Ectodermal cell (in vitro differentiated cells): ENCODE measurements around the gene KRTAP5-4.
"Not testable (repeated sequence)": the region's sequence is repeated elsewhere in the genome, so short reads cannot be mapped to it uniquely, and the experiment has no call there.

Experiments used
- H3K27ac ChIP-seq: 2 replicates; pipeline ENCODE4 v1.7.0; 2013; ENCODE audit warnings: mild to moderate bottlenecking, low read depth, low read length; ENCODE audit not compliant: insufficient read depth, poor library complexity, severe bottlenecking
- H3K27me3 ChIP-seq: 2 replicates; pipeline ENCODE4 v1.7.0; 2013; ENCODE audit warnings: mild to moderate bottlenecking, low read length; ENCODE audit not compliant: insufficient read depth, control insufficient read depth, poor library complexity, severe bottlenecking
- H3K36me3 ChIP-seq: one replicate; pipeline ENCODE4 v1.7.0; 2013; ENCODE audit warnings: low read length; ENCODE audit not compliant: control insufficient read depth, insufficient read depth
- H3K4me1 ChIP-seq: one replicate; pipeline ENCODE4 v1.7.0; 2013; ENCODE audit warnings: low read length; ENCODE audit not compliant: control insufficient read depth, insufficient read depth
- H3K4me3 ChIP-seq: 2 replicates; pipeline ENCODE4 v1.7.0; 2013; ENCODE audit warnings: low read depth, low read length, control low read depth; ENCODE audit not compliant: insufficient read depth
- H3K9me3 ChIP-seq: 2 replicates; pipeline ENCODE4 v1.7.0; 2013; ENCODE audit warnings: mild to moderate bottlenecking, low read length, moderate library complexity; ENCODE audit not compliant: control insufficient read depth
- WGBS, 2 experiments: methylation state at CpG; one replicate each; pipeline ENCODE4 v1.1.7; 2013; ENCODE audit warnings: missing lambda C conversion rate in 2 of 2; 5-methylcytosine and 5-hydroxymethylcytosine counted together

The KRTAP5-4 gene

DNA sequence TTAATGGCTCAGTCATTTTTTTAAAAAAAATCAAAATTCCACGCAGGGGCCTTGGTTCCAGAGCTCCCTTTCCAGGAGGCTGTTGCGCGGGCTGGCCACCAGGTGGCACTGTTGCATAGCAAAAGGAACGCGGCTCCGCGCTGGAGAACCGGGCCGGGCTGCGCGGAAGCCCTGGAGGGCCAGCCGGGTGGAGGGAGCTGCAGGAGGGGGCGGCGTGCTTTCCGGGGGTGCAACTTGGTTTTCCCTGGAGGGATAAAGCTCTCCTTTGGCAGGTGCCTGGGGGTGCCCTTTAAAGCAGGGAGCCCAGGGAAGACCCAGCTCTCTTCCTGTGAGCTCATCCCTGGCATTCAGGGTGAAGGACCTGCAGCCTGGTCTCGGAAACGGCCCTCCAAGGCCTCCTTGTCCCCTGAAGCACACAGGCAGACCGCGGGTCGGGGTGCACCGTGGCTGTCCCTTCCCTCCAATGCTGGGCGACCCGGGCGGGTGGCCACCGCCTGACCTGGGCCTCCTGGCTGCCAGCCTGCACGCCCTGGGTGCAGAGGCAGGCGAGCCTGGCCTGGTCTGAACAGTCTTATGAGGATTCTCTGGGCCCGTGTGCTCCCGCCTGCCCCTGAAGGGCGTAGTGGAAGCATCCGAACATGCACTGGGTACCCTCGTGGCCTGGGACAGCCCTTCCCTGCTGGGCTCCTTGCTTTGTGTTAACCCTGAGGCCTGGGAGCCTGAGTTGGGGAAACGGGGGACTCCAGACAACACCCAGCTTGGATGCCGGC lies 31.0 kb upstream of the KRTAP5-4 start:
- Histone ChIP-seq H3K4me1 (no peaks in the 10 kb centered on the region), H3K27ac (no peak overlapping the region), H3K27me3 (peaks cover 4% of the 10 kb centered on the region), H3K4me3 (no peak overlapping the region), H3K36me3 (no peaks in the 10 kb centered on the region), H3K9me3 (no peaks in the 10 kb centered on the region)
- 38 to 42% methylated on average over 34 of the region's 34 CpGs for WGBS, 2 experiments

DNA sequence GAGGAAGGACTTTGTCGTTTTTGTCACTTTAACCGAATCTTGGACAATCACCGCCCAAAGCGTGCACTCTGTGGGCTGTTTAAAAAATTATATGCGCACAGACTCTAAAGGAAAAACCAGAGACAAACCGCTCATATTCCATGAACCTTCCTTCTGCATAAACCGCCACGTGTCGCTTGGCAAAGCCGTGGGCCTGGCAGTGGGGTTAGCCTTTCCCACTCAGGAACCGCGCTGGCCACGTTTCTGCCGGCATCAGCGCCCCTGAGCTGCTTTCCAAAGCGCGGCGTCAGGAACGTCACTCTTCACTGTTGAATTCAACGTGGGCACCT lies 30.5 kb upstream of the KRTAP5-4 start:
- H3K36me3 ChIP-seq, result no peaks in the 10 kb centered on the region
- H3K4me1 ChIP-seq, result no peaks in the 10 kb centered on the region
- WGBS, 2 experiments, result 59 to 60% methylated on average over 20 of the region's 20 CpGs
- H3K27ac ChIP-seq, result no peak overlapping the region
- no peaks in the 10 kb centered on the region for H3K9me3 ChIP-seq
- peaks cover 4% of the 10 kb centered on the region for H3K27me3 ChIP-seq
- no peak overlapping the region for H3K4me3 ChIP-seq

DNA sequence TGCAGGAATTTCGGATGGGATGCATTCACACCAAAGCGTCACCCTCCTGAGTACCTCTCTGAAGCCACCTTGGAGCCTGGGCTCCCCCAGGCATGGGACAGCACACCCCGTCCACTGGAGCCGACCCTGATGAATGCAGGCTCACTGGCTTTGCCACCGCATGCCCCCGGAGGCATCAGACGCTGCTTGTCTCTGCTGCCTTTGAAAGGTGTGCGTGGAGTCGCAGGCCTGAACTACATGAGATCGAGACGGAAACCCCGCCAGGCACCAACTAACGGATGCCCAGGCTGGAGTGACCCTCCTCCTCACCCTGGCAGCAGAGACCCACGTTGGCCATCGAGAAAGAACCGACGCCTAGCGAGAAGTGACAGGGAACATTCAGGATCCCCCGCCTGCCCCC lies 30.1 kb upstream of the KRTAP5-4 start:
- no peaks in the 10 kb centered on the region for H3K9me3 ChIP-seq
- H3K27ac ChIP-seq, result no peak overlapping the region
- H3K27me3 ChIP-seq, result peaks cover 4% of the 10 kb centered on the region
- no peaks in the 10 kb centered on the region for H3K36me3 ChIP-seq
- WGBS, 2 experiments, result 86 to 87% methylated on average over 19 of the region's 19 CpGs
- H3K4me3 ChIP-seq, result no peak overlapping the region
- H3K4me1 ChIP-seq, result no peaks in the 10 kb centered on the region

DNA sequence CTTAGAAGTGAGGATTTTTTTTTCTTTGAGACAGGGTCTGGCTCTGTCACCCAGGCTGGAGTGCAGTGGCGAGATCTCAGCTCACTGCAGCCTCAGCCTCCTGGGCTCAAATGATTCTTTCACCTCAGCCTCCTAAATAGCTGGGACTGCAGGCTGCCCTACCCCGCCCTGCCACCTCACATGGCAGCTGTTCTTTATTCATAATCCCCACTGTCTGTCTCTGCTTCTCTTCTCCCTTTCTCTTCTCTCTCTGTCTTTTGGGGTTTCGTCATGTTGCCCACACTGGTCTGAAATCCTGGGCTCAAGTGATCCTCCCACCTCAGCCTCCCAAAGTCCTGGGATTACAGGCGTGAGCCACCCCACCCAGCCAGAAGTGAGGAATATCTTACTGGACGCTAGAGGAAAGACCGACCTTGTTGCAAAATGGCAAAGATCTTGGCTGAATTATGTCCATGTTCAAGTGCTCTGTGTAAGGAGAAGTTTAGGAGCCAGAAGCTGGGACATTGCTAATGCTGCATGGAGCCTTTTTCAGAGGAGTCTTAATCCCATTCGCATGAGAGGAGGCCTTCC lies 29.6 kb upstream of the KRTAP5-4 start:
- no peak overlapping the region for H3K4me3 ChIP-seq
- H3K36me3 ChIP-seq, result no peaks in the 10 kb centered on the region
- H3K27ac ChIP-seq, result no peak overlapping the region
- WGBS, 2 experiments, result 84 to 86% methylated on average over 7 of the region's 7 CpGs
- H3K9me3 ChIP-seq, result no peaks in the 10 kb centered on the region
- peaks cover 4% of the 10 kb centered on the region for H3K27me3 ChIP-seq
- H3K4me1 ChIP-seq, result no peaks in the 10 kb centered on the region

DNA sequence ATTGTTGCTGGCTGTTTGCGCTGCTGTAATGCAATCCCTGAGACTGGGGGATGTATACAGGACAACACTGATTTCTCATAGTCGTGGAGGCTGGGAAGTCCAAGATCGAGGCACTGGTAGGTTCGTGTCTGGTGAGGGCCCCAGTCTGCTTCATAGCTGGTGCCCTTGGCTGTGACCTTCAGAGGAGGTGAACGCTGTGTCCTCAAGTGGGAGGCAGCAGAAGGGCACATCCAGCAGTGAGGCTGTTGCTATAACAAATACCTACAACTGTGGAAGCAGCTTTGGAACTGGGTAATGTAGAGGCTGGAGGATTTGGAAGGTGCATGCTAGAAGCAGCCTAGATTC lies 29.0 kb upstream of the KRTAP5-4 start:
- WGBS, 2 experiments, result 71 to 74% methylated on average over 5 of the region's 5 CpGs

DNA sequence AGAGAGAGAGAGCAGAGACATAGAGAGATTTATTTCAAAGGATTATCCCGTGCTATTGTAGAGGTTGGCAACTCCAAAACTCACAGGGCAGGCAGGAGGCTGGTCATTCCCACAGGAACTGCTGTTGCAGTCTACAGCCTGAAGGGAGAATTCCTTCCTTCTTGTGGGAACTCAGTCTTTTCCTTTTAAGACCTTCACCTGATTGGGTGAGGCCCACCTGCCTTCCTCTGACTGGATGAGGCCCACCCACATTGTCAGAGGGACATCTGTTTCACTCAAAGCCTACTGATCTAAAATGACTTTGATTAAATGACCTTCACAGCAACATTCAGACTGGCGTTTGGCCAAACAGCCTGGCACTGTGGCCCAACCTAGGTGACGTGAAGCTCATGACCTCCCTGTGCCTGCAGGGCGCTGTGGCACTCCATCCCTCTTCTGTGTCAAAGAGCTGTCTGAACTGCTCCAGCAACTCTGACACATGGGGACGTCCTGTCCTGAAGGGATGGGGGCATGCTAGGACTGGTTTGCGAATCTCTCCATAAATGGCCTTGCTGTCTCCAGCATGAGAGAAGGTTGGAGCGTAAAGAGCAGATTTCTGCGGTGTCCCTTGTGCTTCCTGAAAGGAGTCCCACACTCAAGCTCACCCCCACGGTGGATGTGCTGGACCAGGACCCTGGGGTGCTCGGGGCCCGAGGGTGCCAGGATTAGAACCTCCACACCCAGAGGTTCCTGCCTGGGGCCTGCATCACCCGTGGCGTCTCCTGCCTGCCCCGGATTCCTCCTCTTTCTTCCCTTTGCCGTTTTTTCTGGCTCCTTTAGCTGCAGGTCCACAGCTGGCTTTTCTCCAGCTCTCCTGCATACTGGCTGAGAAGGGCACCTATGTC lies 28.3 kb upstream of the KRTAP5-4 start:
- Histone ChIP-seq H3K27ac (no peak overlapping the region), H3K4me3 (no peak overlapping the region), H3K4me1 (no peaks in the 10 kb centered on the region), H3K9me3 (no peaks in the 10 kb centered on the region), H3K36me3 (no peaks in the 10 kb centered on the region), H3K27me3 (peaks cover 4% of the 10 kb centered on the region)
- WGBS, 2 experiments, result 77 to 78% methylated on average over 15 of the region's 15 CpGs

More for the DNA sequence above, 29.0 kb upstream of the KRTAP5-4 start:
- Histone ChIP-seq H3K4me3 (no peak overlapping the region), H3K27ac (no peak overlapping the region), H3K36me3 (no peaks in the 10 kb centered on the region), H3K27me3 (peaks cover 4% of the 10 kb centered on the region), H3K9me3 (no peaks in the 10 kb centered on the region), H3K4me1 (no peaks in the 10 kb centered on the region)

DNA sequence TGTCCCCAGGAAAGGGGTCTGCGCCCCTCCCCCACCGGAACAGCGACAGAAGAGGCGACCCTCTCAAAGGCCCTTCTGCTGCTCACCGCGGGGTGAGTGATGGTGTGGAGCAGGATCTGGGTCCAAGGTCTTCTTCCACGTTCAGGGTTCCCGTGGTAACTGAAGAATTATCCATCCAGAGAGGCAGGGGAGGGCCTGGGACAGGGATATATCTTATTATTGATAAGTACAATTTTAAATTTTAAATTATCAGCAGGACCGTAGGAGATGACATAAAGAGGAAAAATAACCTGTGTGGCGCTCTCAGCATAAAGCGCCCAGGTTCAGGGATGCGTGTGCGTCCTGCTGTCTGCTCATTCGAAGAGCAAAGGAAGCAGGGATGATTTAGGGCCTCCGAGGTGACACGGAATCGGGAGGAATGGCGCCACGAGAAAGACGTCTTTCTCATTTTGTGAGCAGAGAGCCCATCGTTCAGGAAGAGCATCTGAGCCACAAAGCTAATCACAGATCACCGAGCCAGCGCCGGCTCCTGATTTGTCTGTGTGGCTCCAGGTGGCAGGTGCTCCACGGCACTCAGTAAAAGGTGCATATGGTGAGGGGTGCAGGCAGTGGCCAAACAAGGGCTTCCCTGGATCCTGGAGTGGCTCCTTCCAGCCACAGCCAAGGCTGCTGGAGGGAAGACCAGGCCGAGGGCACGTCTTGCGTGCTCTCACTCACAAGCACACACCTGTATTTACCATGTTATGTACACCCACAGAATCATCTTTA lies 26.9 kb upstream of the KRTAP5-4 start:
- H3K4me1 ChIP-seq, result no peaks in the 10 kb centered on the region
- no peak overlapping the region for H3K4me3 ChIP-seq
- peaks cover 4% of the 10 kb centered on the region for H3K27me3 ChIP-seq
- no peaks in the 10 kb centered on the region for H3K36me3 ChIP-seq
- no peak overlapping the region for H3K27ac ChIP-seq
- no peaks in the 10 kb centered on the region for H3K9me3 ChIP-seq
- 91 to 93% methylated on average over 27 to 28 of the region's 28 CpGs for WGBS, 2 experiments

DNA sequence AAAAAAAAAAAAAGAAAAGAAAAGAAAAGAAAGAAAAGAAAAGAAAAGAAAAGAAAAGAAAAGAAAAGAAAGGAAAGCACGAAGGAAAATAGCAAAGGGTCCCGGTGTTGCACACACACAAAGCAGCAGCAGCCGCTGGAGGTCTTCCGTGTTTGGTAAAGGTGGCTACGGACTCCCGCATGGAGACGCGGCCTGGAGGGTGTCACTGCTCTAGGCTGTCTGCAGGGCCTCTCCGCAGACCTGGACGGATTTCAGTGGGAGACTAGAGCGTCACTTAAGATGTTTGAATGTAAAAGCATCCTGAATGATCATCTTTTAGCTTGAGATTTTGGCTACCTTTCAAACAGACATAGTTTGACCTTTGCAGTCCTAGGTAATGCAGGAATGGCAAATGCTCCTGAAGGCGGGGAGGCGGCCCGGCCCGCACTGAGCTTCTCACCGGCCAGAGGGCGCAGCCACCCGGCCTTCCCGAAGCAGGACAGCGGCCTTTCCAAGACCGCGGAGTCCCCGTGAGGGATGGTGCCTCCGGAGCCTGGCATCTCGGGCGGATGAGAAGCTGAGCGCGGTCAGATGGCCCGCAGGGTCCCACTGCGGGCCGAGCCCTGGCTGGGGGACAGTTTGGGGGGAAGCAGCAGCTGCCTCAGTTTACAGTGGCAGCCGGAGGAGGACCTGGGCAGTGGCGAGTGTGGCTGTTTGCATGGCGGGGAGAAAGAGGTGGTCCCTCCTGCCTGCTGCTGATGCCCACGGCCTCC lies 26.1 kb upstream of the KRTAP5-4 start:
- no peak overlapping the region for H3K4me3 ChIP-seq
- WGBS, 2 experiments, result 93 to 94% methylated on average over 35 of the region's 35 CpGs
- no peaks in the 10 kb centered on the region for H3K4me1 ChIP-seq
- peaks cover 1% of the 10 kb centered on the region for H3K27me3 ChIP-seq
- H3K27ac ChIP-seq, result no peak overlapping the region
- H3K9me3 ChIP-seq, result no peaks in the 10 kb centered on the region
- no peaks in the 10 kb centered on the region for H3K36me3 ChIP-seq

DNA sequence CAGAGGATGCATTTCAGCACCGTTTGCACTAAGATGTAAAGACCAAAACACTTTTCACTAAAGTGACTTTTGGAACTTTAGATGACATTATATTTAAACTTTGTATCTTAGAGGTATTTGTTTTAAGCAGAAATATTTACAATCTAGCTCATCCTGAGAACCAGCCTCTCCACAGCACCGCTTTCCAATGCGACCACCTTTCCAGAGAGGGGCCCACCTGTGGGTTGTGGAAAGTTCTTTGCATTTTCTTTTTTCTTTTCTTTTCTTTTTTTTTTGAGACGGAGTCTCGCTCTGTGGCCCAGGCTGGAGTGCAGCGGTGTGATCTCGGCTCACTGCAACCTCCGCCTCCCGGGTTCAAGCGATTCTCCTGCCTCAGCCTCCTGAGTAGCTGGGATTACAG lies 24.6 kb upstream of the KRTAP5-4 start:
- not testable (repeated sequence) for H3K9me3 ChIP-seq, H3K27me3 ChIP-seq, H3K4me3 ChIP-seq, H3K36me3 ChIP-seq, H3K4me1 ChIP-seq, H3K27ac ChIP-seq
- 79 to 84% methylated on average over 9 to 10 of the region's 10 CpGs for WGBS, 2 experiments
